Skeletal muscle satellite cell (primary cell): Measurements from ENCODE around the gene ERICH2.
"Not testable (repeated sequence)": the region's sequence is repeated elsewhere in the genome, so short reads cannot be mapped to it uniquely, and the experiment has no call there.

Source experiments
- H3K27me3 ChIP-seq: 2 replicates; pipeline ENCODE4 v1.7.0; 2013; ENCODE audit warnings: low read length; ENCODE audit not compliant: control insufficient read depth, insufficient read depth
- H3K36me3 ChIP-seq: 2 replicates; pipeline ENCODE4 v1.7.0; 2013; ENCODE audit warnings: mild to moderate bottlenecking, control low read depth, low read length; ENCODE audit not compliant: insufficient read depth
- H3K4me1 ChIP-seq: 2 replicates; pipeline ENCODE4 v1.7.0; 2013; ENCODE audit warnings: low read length; ENCODE audit not compliant: control insufficient read depth, insufficient read depth
- H3K4me2 ChIP-seq: 2 replicates; pipeline ENCODE4 v1.7.0; 2013; ENCODE audit warnings: mild to moderate bottlenecking, low read length
- H3K4me3 ChIP-seq: 2 replicates; pipeline ENCODE4 v1.7.0; 2013; ENCODE audit warnings: low read length
- H3K9ac ChIP-seq: 2 replicates; pipeline ENCODE4 v1.7.0; 2013; ENCODE audit warnings: mild to moderate bottlenecking, low read depth, low read length, moderate library complexity
- H3K9me3 ChIP-seq: replicated peaks from 2 replicates; pipeline ENCODE4 v1.7.0; 2013; ENCODE audit warnings: mild to moderate bottlenecking, control low read depth, low read length

ERICH2 gene

GRCh38 chr2:170740660-170741059 is 29.5 kb upstream of the ERICH2 start:
- no peaks in the 10 kb centered on the region for H3K27me3 ChIP-seq
- H3K9ac ChIP-seq = no peak overlapping the region
- H3K4me1 ChIP-seq = peaks cover 21% of the 10 kb centered on the region
- H3K9me3 ChIP-seq = no peaks in the 10 kb centered on the region
- H3K4me3 ChIP-seq = no peak overlapping the region
- no peaks in the 10 kb centered on the region for H3K36me3 ChIP-seq
- H3K4me2 ChIP-seq = no peak overlapping the region

GRCh38 chr2:170742000-170742399 is 28.2 kb upstream of the ERICH2 start:
- Histone ChIP-seq H3K9me3 (no peaks in the 10 kb centered on the region), H3K4me2 (no peak overlapping the region), H3K9ac (no peak overlapping the region), H3K4me3 (no peak overlapping the region), H3K4me1 (peaks cover 21% of the 10 kb centered on the region), H3K36me3 (no peaks in the 10 kb centered on the region), H3K27me3 (no peaks in the 10 kb centered on the region)

- Histone ChIP-seq H3K27me3 (no peaks in the 10 kb centered on the region), H3K36me3 (no peaks in the 10 kb centered on the region), H3K9me3 (no peaks in the 10 kb centered on the region), H3K4me2 (no peak overlapping the region), H3K4me3 (no peak overlapping the region), H3K4me1 (peaks cover 22% of the 10 kb centered on the region), H3K9ac (no peak overlapping the region)
These were observed 27.2 kb upstream of the ERICH2 start for GRCh38 chr2:170742896-170743529.

- Histone ChIP-seq H3K4me2 (no peak overlapping the region), H3K9me3 (no peaks in the 10 kb centered on the region), H3K4me3 (no peak overlapping the region), H3K9ac (no peak overlapping the region), H3K4me1 (peaks cover 15% of the 10 kb centered on the region), H3K36me3 (no peaks in the 10 kb centered on the region), H3K27me3 (no peaks in the 10 kb centered on the region)
These were observed 26.5 kb upstream of the ERICH2 start for GRCh38 chr2:170743530-170744239.

- H3K4me3 ChIP-seq = no peak overlapping the region
- H3K9ac ChIP-seq = no peak overlapping the region
- H3K36me3 ChIP-seq = no peaks in the 10 kb centered on the region
- no peak overlapping the region for H3K4me2 ChIP-seq
- peaks cover 10% of the 10 kb centered on the region for H3K4me1 ChIP-seq
- no peaks in the 10 kb centered on the region for H3K9me3 ChIP-seq
- H3K27me3 ChIP-seq = no peaks in the 10 kb centered on the region
These were observed 25.8 kb upstream of the ERICH2 start for GRCh38 chr2:170744248-170745002.

- Histone ChIP-seq H3K4me3 (no peak overlapping the region), H3K36me3 (no peaks in the 10 kb centered on the region), H3K4me2 (no peak overlapping the region), H3K9ac (no peak overlapping the region), H3K4me1 (peaks cover 5% of the 10 kb centered on the region), H3K27me3 (peaks cover 4% of the 10 kb centered on the region), H3K9me3 (no peaks in the 10 kb centered on the region)
These were observed 24.9 kb upstream of the ERICH2 start for GRCh38 chr2:170745305-170745704.

GRCh38 chr2:170747921-170748320 is 22.3 kb upstream of the ERICH2 start:
- H3K36me3 ChIP-seq = no peaks in the 10 kb centered on the region
- H3K4me3 ChIP-seq = no peak overlapping the region
- peaks cover 5% of the 10 kb centered on the region for H3K4me1 ChIP-seq
- H3K27me3 ChIP-seq = peaks cover 5% of the 10 kb centered on the region
- H3K4me2 ChIP-seq = peak overlapping the region; percentile 54
- no peaks in the 10 kb centered on the region for H3K9me3 ChIP-seq
- H3K9ac ChIP-seq = peak overlapping the region; percentile 49

- H3K4me3 ChIP-seq, H3K9me3 ChIP-seq, H3K9ac ChIP-seq, H3K4me1 ChIP-seq, H3K36me3 ChIP-seq, H3K27me3 ChIP-seq, H3K4me2 ChIP-seq: not testable (repeated sequence)
These were observed 18.6 kb upstream of the ERICH2 start for GRCh38 chr2:170751555-170751954.

GRCh38 chr2:170761572-170761971 is 8.6 kb upstream of the ERICH2 start:
- no peaks in the 10 kb centered on the region for H3K27me3 ChIP-seq
- no peak overlapping the region for H3K4me3 ChIP-seq
- no peaks in the 10 kb centered on the region for H3K9me3 ChIP-seq
- H3K4me2 ChIP-seq = no peak overlapping the region
- H3K9ac ChIP-seq = no peak overlapping the region
- H3K4me1 ChIP-seq = no peaks in the 10 kb centered on the region
- no peaks in the 10 kb centered on the region for H3K36me3 ChIP-seq

- Histone ChIP-seq H3K4me3 (no peak overlapping the region), H3K4me2 (no peak overlapping the region), H3K27me3 (no peaks in the 10 kb centered on the region), H3K9ac (no peak overlapping the region), H3K36me3 (no peaks in the 10 kb centered on the region), H3K9me3 (no peaks in the 10 kb centered on the region), H3K4me1 (no peaks in the 10 kb centered on the region)
These were observed 7.4 kb upstream of the ERICH2 start for GRCh38 chr2:170762760-170763159.

GRCh38 chr2:170763232-170763631 is 6.9 kb upstream of the ERICH2 start:
- Histone ChIP-seq H3K9ac (no peak overlapping the region), H3K27me3 (no peaks in the 10 kb centered on the region), H3K4me3 (no peak overlapping the region), H3K9me3 (no peaks in the 10 kb centered on the region), H3K4me2 (no peak overlapping the region), H3K36me3 (no peaks in the 10 kb centered on the region), H3K4me1 (no peaks in the 10 kb centered on the region)
